Nephron (organoid): Measurements from ENCODE around the gene ZAR1L.

Source experiments
- H3K27ac Mint-ChIP-seq, 3 experiments: 2 replicates each; pipeline ENCODE4 v1.8.0; 2020; ENCODE audit warnings: mixed read lengths in 3 of 3, mild to moderate bottlenecking in 2 of 3, moderate library complexity in 1 of 3
- H3K27me3 Mint-ChIP-seq: 2 replicates; pipeline ENCODE4 v1.8.0; 2021; ENCODE audit warnings: low read depth, mild to moderate bottlenecking, moderate library complexity, mixed read lengths
- H3K36me3 Mint-ChIP-seq: 2 replicates; pipeline ENCODE4 v1.8.0; 2020; ENCODE audit warnings: low read depth, mixed read lengths
- H3K4me1 Mint-ChIP-seq: 2 replicates; pipeline ENCODE4 v1.8.0; 2020; ENCODE audit warnings: mixed read lengths
- H3K4me3 Mint-ChIP-seq, 3 experiments: 2 replicates each; pipeline ENCODE4 v1.8.0; 2020; ENCODE audit warnings: mild to moderate bottlenecking in 3 of 3, mixed read lengths in 3 of 3, moderate library complexity in 2 of 3
- H3K9me3 Mint-ChIP-seq: 2 replicates; pipeline ENCODE4 v1.8.0; 2020; ENCODE audit warnings: mixed read lengths
- TF ChIP-seq, protein P1 (sequence below), 3 experiments: fragments of 200-600 bp; sonication (generic); IDR thresholded peaks; one replicate each; pipeline ENCODE4 v1.5.0; 2021; ENCODE audit warnings: antibody characterized with exemption in 3 of 3; ENCODE audit not compliant: unreplicated experiment in 3 of 3

The ZAR1L gene

DNA sequence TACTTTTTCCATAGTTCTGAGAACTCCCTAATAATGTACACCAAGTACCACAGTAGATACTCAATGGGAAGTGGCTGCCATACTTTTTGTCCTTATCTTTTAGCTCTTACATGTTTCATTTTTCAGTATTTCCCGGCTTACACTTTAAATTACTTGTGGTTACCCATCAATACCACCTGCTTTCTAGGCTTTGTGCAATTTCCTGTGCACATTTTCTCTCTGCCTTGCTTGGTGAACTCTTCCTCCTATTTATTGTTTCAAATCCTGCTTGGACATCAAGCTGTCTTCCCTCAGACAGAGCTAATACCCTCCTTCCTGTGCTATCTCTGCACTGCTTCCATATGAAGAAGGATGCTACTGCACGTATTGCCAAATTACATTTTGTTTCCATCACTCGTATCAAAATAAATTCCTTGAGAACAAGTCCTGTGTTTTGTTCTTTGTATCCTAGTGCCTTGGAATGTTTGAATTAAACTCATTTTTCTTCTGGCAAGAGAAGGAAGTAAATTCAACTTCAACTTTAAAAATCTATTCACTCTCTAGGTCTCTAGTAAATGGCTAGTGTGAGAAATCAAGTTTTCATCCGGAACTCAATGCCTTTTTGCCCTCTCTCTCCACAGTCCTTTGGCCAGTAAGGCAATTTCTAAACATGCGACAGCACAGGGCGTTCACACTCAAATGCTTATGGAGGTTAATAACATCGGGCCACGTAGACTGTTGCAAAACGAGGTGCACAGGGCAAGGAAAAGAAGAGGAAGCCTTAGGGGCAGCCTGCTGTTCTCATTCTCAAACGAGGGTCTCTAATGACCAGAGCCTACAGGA is 5.6 kb downstream of the ZAR1L start:
- Mint-ChIP-seq H3K4me3 (no peak overlapping the region), H3K9me3 (no peaks in the 10 kb centered on the region), H3K27me3 (no peaks in the 10 kb centered on the region), H3K36me3 (no peaks in the 10 kb centered on the region), H3K27ac (no peak overlapping the region), H3K4me1 (no peaks in the 10 kb centered on the region)
- TF ChIP-seq, protein P1, sequence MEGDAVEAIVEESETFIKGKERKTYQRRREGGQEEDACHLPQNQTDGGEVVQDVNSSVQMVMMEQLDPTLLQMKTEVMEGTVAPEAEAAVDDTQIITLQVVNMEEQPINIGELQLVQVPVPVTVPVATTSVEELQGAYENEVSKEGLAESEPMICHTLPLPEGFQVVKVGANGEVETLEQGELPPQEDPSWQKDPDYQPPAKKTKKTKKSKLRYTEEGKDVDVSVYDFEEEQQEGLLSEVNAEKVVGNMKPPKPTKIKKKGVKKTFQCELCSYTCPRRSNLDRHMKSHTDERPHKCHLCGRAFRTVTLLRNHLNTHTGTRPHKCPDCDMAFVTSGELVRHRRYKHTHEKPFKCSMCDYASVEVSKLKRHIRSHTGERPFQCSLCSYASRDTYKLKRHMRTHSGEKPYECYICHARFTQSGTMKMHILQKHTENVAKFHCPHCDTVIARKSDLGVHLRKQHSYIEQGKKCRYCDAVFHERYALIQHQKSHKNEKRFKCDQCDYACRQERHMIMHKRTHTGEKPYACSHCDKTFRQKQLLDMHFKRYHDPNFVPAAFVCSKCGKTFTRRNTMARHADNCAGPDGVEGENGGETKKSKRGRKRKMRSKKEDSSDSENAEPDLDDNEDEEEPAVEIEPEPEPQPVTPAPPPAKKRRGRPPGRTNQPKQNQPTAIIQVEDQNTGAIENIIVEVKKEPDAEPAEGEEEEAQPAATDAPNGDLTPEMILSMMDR (IDR thresholded peaks at IDR 0.05; ENCODE audit: unreplicated experiment in 3 of 3) = no peak

DNA sequence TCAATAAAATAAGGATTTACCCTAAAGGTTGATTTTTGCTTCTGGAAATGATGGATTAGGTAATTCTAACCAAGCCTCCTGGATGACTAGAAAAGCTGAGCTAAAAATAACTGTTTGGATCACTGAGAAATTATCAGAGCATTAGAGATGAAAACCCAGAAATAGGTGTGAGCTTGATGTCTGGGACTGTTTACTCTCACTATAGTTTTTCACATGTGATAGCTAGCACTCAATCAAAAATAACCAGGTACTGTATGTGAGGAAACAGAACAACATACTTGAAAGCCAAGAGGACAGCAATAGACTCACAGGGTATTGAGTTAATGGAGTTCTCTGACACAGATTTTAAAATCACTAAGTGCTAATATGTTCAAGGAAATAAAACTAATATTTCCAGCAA is 9.5 kb downstream of the ZAR1L start:
- no peaks in the 10 kb centered on the region for H3K9me3 Mint-ChIP-seq
- no peaks in the 10 kb centered on the region for H3K4me1 Mint-ChIP-seq
- H3K4me3 Mint-ChIP-seq = no peak overlapping the region
- H3K27me3 Mint-ChIP-seq = no peaks in the 10 kb centered on the region
- H3K27ac Mint-ChIP-seq = no peak overlapping the region
- TF ChIP-seq, protein P1 (IDR thresholded peaks at IDR 0.05; ENCODE audit: unreplicated experiment in 3 of 3) = no peak
- H3K36me3 Mint-ChIP-seq = no peaks in the 10 kb centered on the region

DNA sequence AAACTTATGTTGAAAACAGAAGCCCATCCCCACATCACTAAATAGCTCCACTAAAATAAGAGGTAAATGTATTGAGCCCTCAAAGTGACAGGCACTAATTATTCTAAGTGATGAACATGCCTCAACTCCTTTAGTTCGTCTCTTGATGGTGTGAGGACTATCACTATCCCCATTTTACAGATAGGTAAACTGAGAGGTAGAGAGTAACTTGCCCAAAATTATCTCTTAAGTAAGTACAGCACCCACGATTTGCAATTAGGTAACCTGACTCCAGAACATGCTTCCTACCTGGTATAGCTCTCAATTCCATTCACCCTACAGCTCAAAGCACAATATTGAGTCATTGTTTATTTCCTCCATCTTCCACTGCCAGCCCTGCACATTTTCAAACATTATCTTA is 12.7 kb downstream of the ZAR1L start:
- Mint-ChIP-seq H3K27me3 (no peaks in the 10 kb centered on the region), H3K4me1 (no peaks in the 10 kb centered on the region), H3K36me3 (no peaks in the 10 kb centered on the region), H3K27ac (no peak overlapping the region), H3K4me3 (no peak overlapping the region), H3K9me3 (no peaks in the 10 kb centered on the region)
- TF ChIP-seq, protein P1 (IDR thresholded peaks at IDR 0.05; ENCODE audit: unreplicated experiment in 3 of 3) = no peak

DNA sequence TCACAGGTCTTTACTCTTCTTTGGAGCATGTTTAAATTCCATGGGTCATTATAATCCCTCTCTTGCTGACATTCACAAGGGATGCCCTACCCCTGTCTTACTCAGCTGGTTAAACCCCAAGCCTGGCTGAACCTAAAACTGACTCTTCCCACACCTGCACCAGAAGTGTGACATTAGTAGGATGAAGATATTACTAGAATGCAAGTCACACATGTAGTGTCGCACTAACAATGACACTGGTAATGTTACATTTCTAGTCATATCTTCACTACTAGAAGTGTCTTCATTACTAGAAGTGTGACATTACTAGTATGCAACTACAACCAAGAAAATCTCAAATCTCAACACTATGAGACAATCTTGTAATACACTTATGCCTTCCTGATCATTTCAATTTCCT is 14.2 kb downstream of the ZAR1L start:
- TF ChIP-seq, protein P1 (IDR thresholded peaks at IDR 0.05; ENCODE audit: unreplicated experiment in 3 of 3) = no peak
- Mint-ChIP-seq H3K27ac (no peak overlapping the region), H3K36me3 (no peaks in the 10 kb centered on the region), H3K27me3 (no peaks in the 10 kb centered on the region), H3K4me1 (no peaks in the 10 kb centered on the region), H3K9me3 (no peaks in the 10 kb centered on the region), H3K4me3 (no peak overlapping the region)

DNA sequence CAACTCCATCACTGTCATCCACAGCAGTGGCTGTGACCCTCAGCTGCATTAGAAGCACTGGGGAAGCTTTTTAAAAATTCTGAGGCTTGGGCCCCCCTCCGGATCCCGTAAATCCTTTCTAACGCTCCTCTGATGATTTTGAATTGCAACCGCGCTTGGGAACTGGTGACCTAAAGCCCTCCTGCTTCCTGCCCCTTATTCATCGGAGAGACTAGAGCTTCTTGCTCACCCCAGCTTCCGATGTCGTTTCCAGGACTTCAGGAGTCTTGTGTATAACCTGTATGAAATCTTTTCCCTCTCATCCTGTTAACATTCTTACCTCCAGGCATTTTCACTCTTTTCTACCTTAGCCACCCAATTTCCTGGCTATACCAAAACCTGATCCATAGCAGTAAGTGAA is 14.8 kb downstream of the ZAR1L start:
- H3K36me3 Mint-ChIP-seq = no peaks in the 10 kb centered on the region
- H3K27ac Mint-ChIP-seq = no peak overlapping the region
- no peak overlapping the region for H3K4me3 Mint-ChIP-seq
- H3K9me3 Mint-ChIP-seq = no peaks in the 10 kb centered on the region
- TF ChIP-seq, protein P1 (IDR thresholded peaks at IDR 0.05; ENCODE audit: unreplicated experiment in 3 of 3) = no peak
- H3K27me3 Mint-ChIP-seq = no peaks in the 10 kb centered on the region
- H3K4me1 Mint-ChIP-seq = no peaks in the 10 kb centered on the region

DNA sequence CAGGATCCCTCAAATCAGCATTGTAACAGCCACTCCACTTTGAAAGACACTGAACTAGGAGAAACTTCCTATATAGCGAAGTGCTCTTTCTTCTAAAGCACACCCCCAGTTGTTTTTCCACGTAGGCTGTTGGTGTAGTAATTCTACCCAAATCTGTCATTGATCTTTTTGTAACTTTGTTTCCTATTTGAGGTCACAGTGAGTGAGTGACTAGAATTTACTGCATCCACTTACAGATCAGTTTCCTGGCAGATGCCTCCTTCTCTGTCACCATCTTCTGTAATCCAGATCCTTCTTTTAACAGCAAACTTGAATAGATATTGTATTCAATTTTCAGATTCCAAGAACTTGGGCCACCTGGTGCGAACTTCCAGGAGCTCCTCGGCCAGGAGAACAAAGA is 15.3 kb downstream of the ZAR1L start:
- H3K9me3 Mint-ChIP-seq = no peaks in the 10 kb centered on the region
- H3K36me3 Mint-ChIP-seq = no peaks in the 10 kb centered on the region
- H3K4me1 Mint-ChIP-seq = no peaks in the 10 kb centered on the region
- TF ChIP-seq, protein P1 (IDR thresholded peaks at IDR 0.05; ENCODE audit: unreplicated experiment in 3 of 3) = no peak
- no peaks in the 10 kb centered on the region for H3K27me3 Mint-ChIP-seq
- H3K4me3 Mint-ChIP-seq = no peak overlapping the region
- no peak overlapping the region for H3K27ac Mint-ChIP-seq
